ENCODE measurements around the gene CST11.
"Not testable (repeated sequence)": the region's sequence is repeated elsewhere in the genome, so short reads cannot be mapped to it uniquely, and the experiment has no call there.

Gene CST11, protein sequence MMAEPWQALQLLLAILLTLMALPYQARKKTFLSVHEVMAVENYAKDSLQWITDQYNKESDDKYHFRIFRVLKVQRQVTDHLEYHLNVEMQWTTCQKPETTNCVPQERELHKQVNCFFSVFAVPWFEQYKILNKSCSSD

DNA sequence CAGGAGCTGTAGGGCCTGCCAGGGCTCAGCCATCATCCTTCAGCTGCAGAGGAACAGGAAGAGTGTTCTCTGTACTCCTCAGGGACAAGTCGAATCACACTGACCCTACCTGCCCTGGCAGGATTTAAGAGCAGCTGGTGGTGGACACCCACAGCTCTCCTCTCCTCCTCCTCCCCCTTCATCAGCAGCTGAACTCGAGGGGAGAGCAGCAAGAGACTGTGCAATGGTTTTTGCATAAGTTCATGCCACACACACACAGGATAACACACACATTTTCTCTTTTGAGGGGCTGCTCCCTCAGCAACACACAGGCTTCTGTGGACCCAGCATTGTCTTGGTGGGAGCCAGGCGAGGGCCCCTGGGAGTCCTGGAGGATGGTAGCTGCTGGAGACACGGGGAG is at the start of gene CST11:
TSS of gene CST11 (minus strand) at position 101 of the 400 bp plus-strand sequence. CDS start at position 36, 65 bp downstream.
- DNase-seq (ENCODE audit: low spot score), result no peak

DNA sequence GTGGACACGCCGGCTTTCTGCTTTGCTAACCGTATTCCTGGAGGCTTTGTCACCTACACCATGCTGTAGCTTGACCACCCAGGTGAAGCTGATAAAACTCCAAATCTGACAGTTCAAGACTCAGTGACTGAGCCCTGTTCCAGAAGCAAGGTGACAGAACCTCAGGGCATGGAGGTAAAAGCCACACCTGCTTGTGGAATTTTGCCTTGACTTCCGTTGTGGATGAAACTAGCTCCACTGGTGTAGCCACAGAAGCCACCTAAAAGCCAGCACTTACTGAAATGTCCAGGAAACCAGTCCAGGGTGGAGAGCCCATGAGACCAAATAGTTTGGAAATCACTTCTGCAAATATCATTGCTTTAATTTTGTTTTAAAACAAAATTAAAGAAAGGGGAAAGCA is 49.2 kb upstream of the CST11 start:
- no peak for DNase-seq (ENCODE audit: low spot score)

DNA sequence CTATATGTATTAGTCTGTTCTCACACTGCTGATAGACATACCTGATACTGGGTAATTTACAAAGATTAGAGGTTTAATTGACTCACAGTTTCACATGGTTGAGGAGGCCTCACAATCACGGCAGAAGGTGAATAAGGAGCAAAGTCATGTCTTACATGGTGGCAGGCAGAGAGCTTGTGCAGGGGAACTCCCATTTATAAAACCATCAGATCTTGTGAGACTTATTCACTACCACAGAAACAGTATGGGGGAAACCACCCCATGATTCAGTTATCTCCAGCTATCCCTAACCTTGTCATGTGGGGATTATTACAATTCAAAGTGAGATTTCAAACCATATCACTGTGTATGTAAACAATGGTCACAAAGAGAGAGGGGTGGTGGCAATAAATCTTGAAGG is 44.9 kb upstream of the CST11 start:
- no peak for DNase-seq (ENCODE audit: low spot score)

DNA sequence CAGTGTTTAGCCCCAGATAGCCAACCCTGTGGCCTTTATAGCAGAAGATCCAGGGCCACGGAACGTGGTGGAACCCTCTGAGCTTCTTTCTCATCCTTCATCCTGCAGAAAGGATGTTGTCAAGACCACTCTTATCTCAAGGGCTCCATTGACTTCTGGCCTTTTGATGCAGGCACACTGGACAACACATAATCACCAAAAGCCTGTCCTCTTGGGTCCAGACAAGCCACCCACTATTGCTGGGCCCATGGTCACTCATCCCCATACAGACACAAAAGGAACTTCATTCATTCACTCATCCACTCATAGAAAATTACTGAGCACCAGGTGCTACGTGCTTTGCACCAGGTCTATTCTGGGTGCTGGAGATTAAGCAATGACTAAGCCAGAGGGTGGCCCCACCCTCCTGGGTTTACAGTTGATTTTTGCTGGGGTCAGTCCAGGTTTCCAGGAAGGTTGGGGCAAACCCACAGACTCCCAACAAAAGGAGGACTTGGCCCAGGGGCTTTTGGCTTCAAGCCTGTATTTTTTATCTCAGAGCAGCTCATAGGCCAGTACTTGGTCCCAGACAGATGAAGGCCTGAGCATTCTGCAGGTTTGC is 40.6 kb upstream of the CST11 start:
- DNase-seq (ENCODE audit: low spot score), result no peak

DNA sequence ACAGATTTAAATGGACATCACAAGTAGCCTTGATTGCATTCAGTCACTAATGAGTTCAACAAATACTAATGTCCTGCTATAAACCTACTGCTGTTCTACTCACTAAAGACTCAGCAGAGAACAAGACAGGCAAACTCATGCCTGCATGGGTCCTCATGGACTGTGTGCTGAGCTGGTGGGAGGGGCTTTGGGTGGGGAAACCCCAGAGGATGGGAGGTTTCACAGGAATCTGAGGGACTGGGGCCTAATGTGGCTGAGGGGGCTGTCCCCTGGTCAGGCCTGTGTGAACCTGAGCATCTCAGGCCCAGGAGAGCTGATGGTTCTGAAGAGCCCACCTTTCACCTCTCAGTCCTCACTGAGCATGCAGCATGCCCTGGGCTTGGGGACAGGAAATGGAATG is 39.6 kb upstream of the CST11 start:
- no peak for DNase-seq (ENCODE audit: low spot score)

DNA sequence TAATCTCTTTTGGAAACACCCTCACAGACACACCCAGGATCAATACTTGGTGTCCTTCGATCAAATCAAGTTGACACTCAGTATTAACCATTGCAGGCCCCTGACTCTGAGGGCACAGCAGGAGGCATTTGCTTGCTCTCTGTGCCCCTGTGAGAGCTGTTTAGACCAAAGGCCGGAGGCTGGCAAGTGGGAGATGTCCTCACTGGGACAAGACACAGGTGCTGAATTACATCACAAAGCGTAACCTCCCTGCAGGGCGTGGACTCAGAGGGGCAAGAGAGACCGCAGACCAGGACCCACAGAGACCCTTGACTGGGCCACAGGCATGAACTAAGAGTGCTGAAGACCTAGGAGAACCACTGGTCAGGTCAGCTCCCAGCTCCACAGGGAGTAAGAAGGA is 38.1 kb upstream of the CST11 start, which contains the start of gene CST8:
TSS of gene CST8 (plus strand) at position 301 of the 400 bp plus-strand sequence. CDS start 551 bp downstream, outside the sequence.
- no peak for DNase-seq (ENCODE audit: low spot score)

DNA sequence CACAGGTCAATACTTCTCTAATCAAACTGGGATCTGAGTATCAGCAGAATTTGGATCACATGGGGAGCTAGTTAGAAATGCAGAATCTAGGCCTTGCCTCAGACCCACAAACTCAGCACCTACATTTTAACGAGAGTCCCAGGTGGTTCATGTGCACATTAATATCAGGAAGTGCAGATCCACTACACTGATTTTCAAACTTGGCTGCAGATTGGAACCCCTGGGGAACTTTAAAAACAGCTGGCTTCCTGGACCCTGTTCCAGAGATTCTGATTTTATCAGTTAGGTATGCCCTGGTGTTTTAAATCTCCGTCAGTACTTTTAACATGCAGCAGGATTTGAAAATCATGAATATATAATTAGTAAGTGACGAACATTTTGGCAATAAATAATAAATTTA is 36.3 kb upstream of the CST11 start:
- DNase-seq (ENCODE audit: low spot score), result no peak

DNA sequence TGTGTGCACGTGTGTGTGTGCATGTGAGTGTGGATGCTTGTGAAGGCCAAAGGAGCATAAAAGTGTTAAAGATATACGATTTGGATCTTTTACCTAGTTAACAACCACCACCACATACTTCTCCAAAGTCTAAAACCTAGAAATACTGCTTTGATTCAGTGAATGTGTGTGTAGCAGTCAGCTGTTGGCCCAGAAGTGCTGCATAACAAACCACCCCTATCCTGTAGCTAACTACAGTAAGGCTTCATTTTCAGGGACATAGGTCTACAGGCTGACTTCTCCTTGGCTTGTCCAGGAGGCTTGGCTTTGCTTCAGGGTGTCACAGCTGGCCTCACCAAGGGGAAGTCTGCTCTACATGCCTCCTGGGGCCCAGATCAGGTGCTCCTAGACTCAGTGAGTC is 35.8 kb upstream of the CST11 start:
- no peak for DNase-seq (ENCODE audit: low spot score)

DNA sequence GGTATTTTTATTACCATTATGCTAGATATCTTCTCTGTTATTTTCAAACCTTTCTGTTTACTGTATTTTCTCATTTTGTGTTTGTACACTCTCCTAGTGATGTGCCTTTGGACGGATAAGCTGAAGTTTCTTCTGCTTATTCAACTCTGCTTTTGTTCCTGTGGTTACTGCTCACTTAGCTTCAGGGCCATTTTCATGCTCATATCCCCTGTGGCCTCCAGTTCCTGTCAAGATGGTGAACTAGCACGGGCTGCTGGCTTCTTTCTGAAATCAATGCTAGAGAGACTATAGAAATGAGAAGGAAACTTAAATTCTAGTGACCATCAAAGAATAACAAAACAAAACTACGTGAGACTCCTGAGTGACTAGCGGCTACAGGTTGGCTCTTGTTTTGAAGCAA is 31.4 kb upstream of the CST11 start:
- DNase-seq (ENCODE audit: low spot score), result no peak

DNA sequence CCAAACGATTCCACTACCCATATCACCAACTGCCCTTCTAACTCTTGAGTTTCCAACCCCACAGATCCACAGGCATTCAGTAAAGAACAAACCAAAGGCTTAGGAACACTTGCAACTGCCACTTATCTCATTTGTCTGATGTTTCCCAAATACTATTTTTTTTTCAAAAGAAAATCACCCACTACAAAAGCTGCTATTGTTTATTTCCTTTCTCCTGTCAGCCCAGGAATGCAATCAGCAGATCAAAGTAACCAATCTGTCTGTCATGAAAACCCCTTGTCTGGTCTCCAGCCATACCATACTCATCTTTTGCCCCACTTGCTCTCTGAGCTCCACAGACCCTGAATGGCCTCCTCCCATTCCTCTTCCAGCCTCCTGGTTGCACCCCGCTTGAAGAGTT is 29.5 kb upstream of the CST11 start:
- DNase-seq (ENCODE audit: low spot score), result no peak

DNA sequence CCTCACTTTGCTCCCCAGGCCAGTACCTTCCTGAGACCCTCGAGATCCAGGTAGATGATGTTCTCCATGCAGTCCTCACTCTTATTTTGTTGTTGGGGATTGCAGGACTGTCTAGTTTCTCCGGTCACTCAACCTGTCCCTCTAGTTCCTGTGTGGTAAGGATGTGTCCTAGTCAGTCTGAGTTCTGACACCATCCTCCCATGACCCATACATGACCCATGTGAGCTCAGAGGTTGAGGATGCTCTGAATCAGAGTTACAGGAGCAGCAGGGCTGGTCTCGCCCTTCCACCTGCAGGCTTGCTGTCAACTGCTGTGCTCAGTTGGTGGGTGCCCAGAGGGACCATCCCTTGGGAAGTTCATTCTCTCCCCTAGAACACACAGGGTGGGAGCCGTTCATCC is 26.4 kb upstream of the CST11 start:
- no peak for DNase-seq (ENCODE audit: low spot score)

DNA sequence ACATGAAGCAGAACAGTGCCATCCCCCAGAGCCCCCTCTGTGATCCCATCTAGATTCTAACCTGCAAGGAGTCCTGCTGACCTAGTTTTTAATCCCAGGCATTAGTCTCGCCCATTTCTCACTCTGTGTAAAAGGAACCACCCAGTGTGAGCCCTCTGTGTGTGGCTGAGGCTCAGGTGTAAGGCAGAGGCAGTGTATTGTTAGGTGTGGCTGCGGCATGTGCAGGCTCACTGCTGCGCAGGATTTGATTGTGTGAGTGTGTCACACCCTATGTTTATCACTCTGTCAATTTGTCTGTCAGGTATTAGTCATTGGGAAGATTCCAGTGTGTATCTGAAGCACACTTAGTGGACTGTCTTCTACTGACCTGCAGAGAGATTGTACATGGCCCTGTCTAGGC is 24.5 kb upstream of the CST11 start:
- no peak for DNase-seq (ENCODE audit: low spot score)

DNA sequence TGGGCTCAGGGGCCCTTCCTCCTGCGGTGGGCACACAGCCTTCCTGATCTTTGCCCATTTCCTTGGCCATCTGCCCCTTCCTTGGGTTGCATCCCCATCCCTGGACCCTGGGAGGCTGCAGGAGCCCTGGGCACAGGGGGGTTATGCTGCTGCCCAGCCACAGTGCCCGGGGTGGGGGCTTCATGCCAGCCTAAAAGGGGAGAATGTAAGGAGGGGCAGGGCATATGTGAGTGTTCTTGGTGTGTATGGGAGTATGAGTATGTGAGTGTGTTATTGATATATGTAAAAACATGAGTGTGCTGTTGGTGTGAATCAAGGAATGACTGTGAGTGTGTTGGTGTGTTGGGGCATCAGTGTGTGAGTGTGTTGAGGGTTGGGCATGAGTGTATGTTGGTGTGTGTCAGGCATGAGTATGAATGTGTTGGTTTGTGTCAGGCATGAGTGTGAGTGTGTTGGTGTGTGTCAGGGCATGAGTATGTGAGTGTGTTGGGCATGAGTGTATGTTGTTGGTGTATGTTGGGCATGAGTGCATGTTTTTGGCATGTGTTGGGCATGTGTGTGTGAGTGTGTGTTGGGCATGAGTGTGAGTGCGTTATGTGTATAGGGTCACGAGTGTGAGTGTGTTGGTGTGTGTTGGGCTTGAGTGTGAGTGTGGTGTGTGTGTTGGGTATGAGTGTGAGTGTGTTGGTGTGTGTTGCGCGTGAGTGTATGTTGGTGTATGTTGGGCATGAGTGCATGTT is 23.5 kb upstream of the CST11 start:
- DNase-seq (ENCODE audit: low spot score), result no peak

DNA sequence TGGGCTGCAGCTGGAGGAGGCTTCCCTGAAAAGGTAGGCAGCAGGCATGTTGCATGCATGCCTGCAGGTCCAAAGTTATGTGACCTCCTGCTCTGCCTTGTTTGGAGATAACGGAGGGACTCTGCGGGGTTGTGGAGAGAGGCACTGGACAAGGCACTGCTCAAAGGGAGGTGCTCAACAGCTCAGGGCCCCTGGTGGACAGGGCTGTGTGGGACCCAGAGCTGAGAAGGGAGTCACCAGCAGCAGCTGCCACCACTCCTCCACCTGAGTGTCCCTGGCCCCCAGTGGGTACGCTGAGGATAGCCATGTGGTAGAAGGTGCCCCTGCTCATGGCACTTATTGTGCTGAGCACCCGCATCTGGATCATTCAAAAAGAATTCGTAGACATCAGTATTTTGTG is 22.7 kb upstream of the CST11 start:
- DNase-seq (ENCODE audit: low spot score), result no peak

DNA sequence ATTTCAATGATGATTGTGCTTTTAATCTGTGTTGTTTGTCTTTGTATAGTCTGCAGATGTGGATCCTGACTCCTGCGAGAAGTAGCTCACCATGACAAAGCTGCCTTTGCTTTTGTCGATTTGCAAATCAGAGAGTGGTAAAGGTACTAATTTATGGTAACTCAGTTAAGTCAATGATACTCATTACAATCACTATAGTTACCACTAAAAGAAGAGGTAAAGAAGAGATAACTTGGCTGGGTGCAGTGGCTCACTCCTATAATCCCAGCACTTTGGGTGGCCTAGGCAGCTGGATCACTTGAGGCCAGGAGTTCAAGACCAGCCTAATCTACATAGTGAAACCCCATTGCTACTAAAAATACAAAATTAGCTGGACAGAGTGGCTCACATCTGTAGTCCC is 20.6 kb upstream of the CST11 start:
- DNase-seq (ENCODE audit: low spot score), result not testable (repeated sequence)

DNA sequence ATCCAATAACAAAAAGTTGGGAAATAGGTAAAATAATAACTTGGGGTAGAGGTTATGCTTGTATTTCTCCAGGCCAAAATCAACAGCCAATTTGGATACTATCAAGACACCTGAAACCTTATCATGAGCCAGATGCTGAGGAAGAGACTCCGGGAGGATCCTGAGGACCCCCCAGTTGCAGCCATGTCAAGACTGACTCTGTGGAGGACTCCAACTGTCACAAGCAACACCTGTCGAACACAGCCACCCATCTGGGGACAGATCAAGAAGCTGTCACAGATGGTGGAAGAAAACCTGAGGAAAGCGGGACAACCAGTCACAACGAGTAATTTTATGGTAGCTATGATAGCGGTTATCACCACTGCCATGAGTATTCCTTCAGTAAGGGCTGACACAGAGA is 19.6 kb upstream of the CST11 start:
- DNase-seq (ENCODE audit: low spot score), result not testable (repeated sequence)

DNA sequence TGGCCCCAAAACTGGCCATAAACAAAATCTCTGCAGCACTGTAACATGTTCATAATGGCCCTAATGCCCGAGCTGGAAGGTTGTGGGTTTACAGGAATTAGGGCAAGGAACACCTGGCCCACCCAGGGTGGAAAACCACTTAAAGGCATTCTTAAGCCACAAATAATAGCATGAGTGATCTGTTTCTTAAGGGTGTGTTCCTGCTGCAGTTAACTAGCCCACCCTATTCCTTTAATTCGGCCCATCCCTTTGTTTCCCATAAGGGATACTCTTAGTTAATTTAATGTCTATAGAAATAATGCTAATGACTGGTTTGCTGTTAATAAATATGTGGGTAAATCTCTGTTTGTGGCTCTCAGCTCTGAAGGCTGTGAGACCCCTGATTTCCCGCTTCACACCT is 14.3 kb upstream of the CST11 start:
- not testable (repeated sequence) for DNase-seq (ENCODE audit: low spot score)

DNA sequence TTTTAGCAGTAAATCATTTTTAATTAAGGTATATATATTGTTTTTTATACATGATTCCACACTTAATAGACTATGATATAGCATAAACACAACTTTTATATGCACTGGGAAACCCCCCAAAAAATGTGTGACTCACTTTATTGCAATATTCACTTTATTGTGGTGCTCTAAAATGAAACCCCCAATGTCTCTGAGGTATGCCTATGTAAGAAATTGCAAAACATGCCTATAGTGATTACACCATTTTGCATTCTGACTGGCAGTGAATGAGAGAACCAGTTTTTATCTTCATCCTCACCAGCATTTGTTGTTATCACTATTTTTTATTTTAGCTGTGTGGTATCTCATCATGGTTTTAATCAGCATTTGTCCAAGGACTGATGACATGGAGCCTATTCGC is 8.5 kb upstream of the CST11 start:
- no peak for DNase-seq (ENCODE audit: low spot score)

DNA sequence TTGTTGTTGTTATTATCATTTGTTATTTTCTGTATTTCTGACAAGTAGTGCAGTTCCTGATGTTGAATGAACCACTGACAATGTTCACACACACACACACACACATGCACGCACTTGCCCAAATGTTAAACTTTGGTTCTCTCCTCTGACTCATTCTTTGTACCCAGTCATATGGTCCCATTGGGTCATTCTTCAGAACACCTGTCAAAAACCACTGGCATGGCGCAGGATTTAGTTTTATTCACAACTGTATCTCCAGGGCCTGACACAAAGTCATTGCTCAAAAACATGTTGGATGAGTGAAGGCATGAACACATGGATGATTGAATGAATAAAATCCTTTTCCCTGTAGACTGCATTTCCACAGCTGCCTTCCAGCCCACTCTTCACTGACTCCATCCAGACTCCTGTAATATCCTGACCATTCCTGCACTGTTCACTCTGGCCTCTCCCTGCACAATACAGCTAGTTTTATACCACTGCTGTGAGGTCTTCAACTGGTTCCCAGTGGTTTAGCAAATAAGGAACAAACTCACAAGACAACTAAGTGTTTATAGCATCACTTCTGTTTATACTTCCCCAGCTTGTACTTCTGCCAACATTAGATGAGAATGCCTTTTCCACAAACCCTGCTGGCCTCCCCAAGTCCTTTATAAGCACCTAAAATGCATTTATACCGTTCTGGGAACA is 6.9 kb upstream of the CST11 start:
- no peak for DNase-seq (ENCODE audit: low spot score)

DNA sequence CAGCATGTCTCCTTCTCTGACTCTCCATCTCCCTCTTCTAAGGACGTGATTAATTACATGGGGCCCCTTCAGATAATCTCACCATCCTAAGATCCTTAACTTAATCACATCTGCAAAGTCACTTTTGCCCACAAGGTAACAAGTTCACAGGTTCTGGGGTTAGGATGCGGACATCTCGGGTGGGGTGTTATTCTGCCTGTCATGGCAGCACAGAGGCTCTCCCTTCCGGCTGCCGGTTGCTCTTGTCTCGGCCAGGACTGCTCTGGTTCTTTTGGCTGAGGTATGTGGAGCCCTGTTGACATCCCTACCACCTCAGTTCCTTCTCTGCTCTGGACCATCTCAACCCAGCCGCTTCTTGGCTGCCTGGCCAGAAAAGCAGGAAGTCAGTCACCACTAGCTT is 4.2 kb upstream of the CST11 start:
- DNase-seq (ENCODE audit: low spot score), result no peak

DNA sequence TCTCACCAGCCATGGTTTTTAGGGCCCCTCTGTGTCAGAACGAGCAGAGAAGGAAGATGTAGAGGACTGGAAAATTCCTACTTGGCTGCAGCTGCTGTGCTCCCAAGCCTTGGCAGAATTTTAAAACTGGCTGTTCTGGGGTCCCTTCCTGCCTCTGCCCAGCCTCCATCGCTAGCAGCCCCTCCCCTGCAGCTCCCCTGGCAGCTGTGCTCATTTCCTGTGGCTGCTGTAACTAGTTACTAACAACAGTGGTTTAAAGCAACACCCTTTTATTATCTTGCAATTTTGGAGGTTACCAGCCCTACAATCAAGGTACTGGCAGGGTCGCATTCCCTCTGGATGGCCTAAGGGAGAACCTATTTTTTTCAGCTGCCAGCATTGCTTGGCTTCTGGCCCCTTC is 3.7 kb upstream of the CST11 start:
- DNase-seq (ENCODE audit: low spot score), result no peak

DNA sequence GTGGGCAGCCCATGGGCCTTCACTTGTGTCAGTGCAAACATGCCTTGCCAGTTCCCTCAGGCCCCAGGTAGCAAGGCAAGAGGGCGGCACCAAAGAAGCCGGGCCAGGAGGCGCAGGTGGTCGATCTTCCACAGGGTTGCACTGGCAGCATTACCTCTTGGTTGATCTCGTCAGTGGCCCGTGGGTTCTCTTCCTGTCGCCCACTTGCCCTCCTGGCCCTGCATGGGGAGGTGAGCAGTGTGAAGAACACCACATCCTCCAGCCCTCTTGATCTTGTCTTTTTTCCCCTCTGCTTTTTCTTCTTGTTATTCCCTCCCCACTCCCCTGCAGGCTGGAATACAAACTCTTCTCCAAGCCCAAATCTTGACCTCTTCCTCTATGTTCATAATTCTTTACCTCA is 3.0 kb upstream of the CST11 start:
- DNase-seq (ENCODE audit: low spot score), result no peak

DNA sequence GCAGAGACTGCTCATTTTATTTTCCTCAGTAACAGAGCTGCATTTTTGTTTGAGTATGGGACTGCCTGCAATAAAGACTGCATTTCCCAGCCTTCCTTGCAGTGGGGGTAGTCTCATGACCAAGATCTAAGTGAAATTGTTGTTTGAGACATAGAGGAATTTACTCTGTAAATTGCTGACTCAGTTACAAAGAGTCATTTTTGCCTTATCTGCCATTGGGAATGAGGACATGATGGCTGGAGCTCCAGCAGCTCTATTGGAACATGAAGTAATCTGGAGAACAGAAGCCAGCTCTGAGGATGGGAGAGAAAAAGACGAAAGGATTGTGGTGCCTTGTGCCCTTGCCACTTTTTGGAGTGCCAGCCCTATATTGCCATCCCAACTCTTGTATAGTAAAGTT is 2.1 kb upstream of the CST11 start:
- no peak for DNase-seq (ENCODE audit: low spot score)
